ENCODE measurements around the gene SCUBE1. TPM values are rescaled to one million over a fixed set of nuclear protein-coding genes. Genes with fewer than 3 reads are reported as not detected.
A peak's percentile ranks its signal among the peaks of the same experiment; 100 is the strongest.

SCUBE1 gene
- total and polyA plus RNA-seq, 8 donors = 0.31 to 8.0 (median 1.8) TPM

DNA sequence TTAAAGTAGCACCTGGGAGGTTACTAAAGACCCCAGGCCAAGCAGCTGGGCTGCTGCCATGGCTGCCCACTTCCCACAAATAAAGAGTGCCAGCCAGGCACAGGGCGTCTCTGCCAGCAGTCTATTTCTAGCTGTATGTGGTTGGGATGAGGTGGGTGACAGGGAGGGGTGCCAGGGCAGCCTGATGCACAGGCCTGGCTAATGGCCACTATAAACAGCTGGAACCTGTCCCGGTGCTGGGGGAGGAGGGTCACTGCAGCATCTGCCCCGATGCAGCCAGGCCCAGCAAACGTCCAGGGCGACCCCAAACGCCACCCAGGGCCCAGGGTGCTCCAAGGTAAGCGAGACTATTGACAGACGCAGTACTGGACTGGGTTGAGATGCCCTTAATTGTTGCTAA is 37.4 kb downstream of the SCUBE1 start:
- intact Hi-C loops (cut with DNase I; ENCODE audit: low total_unique reads) = no loop called here
- TF ChIP-seq POLR2A (IDR thresholded peaks at IDR 0.05) = no peak
- TF ChIP-seq, protein P1, sequence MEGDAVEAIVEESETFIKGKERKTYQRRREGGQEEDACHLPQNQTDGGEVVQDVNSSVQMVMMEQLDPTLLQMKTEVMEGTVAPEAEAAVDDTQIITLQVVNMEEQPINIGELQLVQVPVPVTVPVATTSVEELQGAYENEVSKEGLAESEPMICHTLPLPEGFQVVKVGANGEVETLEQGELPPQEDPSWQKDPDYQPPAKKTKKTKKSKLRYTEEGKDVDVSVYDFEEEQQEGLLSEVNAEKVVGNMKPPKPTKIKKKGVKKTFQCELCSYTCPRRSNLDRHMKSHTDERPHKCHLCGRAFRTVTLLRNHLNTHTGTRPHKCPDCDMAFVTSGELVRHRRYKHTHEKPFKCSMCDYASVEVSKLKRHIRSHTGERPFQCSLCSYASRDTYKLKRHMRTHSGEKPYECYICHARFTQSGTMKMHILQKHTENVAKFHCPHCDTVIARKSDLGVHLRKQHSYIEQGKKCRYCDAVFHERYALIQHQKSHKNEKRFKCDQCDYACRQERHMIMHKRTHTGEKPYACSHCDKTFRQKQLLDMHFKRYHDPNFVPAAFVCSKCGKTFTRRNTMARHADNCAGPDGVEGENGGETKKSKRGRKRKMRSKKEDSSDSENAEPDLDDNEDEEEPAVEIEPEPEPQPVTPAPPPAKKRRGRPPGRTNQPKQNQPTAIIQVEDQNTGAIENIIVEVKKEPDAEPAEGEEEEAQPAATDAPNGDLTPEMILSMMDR (IDR thresholded peaks at IDR 0.05) = no peak
- WGBS, 5 donors = 46 to 62% (median 52%) methylated on average over 8 of the region's 8 CpGs

GRCh38 chr22:43304831-43305590 is 38.2 kb downstream of the SCUBE1 start:
- intact Hi-C loops (cut with DNase I; ENCODE audit: low total_unique reads) = no loop called here
- no peak overlapping the region for H3K4me3 ChIP-seq
- 72 to 81% (median 80%) methylated on average over 17 to 18 of the region's 18 CpGs for WGBS, 5 donors

More for the DNA sequence above, 37.4 kb downstream of the SCUBE1 start:
- Histone ChIP-seq H3K27me3 (no peaks in the 10 kb centered on the region), H3K36me3 (no peaks in the 10 kb centered on the region), H3K4me1 (peaks cover 0 to 48% (median 10%) of the 10 kb centered on the region in 4 donors), H3K9me3 (no peaks in the 10 kb centered on the region), H3K27ac (peak overlapping the region in 1 of 5 donors; percentile 34), H3K4me3 (no peak overlapping the region)
- no peak for DNase-seq

GRCh38 chr22:43303751-43304150 is 39.4 kb downstream of the SCUBE1 start:
- Histone ChIP-seq H3K4me3 (no peak overlapping the region), H3K36me3 (no peaks in the 10 kb centered on the region), H3K4me1 (peaks cover 0 to 48% (median 9%) of the 10 kb centered on the region in 4 donors), H3K27ac (no peak overlapping the region), H3K27me3 (no peaks in the 10 kb centered on the region), H3K9me3 (no peaks in the 10 kb centered on the region)
- 87 to 91% (median 90%) methylated on average over 11 of the region's 11 CpGs for WGBS, 5 donors
- TF ChIP-seq POLR2A (IDR thresholded peaks at IDR 0.05) = no peak
- TF ChIP-seq, protein P1 (IDR thresholded peaks at IDR 0.05) = no peak
- TF ChIP-seq POLR2AphosphoS5 (IDR thresholded peaks at IDR 0.05) = no peak
- no peak for TF ChIP-seq EP300 (IDR thresholded peaks at IDR 0.05)
- intact Hi-C loops (cut with DNase I; ENCODE audit: low total_unique reads) = no loop called here
- no peak for DNase-seq

More at GRCh38 chr22:43304831-43305590, 38.2 kb downstream of the SCUBE1 start:
- TF ChIP-seq POLR2A (IDR thresholded peaks at IDR 0.05) = no peak
- TF ChIP-seq EP300 (IDR thresholded peaks at IDR 0.05) = no peak
- Histone ChIP-seq H3K27ac (peak overlapping the region in 1 of 5 donors; percentile 34), H3K9me3 (no peaks in the 10 kb centered on the region), H3K27me3 (no peaks in the 10 kb centered on the region), H3K4me1 (peaks cover 0 to 54% (median 10%) of the 10 kb centered on the region in 4 donors), H3K36me3 (no peaks in the 10 kb centered on the region)
- DNase-seq = no peak

GRCh38 chr22:43303166-43303565 is 40.0 kb downstream of the SCUBE1 start:
- Histone ChIP-seq H3K4me1 (peaks cover 0 to 47% (median 9%) of the 10 kb centered on the region in 4 donors), H3K27ac (no peak overlapping the region), H3K27me3 (no peaks in the 10 kb centered on the region), H3K9me3 (no peaks in the 10 kb centered on the region), H3K36me3 (no peaks in the 10 kb centered on the region), H3K4me3 (no peak overlapping the region)
- intact Hi-C loops (cut with DNase I; ENCODE audit: low total_unique reads) = no loop called here
- TF ChIP-seq POLR2A (IDR thresholded peaks at IDR 0.05) = no peak
- TF ChIP-seq, protein P1 (IDR thresholded peaks at IDR 0.05) = no peak
- no peak for TF ChIP-seq POLR2AphosphoS5 (IDR thresholded peaks at IDR 0.05)
- no peak for TF ChIP-seq EP300 (IDR thresholded peaks at IDR 0.05)
- WGBS, 5 donors = 91 to 95% (median 93%) methylated on average over 8 of the region's 8 CpGs
- DNase-seq = no peak

- H3K9me3 ChIP-seq = no peaks in the 10 kb centered on the region
- DNase-seq = no peak
- H3K36me3 ChIP-seq = no peaks in the 10 kb centered on the region
- 66 to 80% (median 76%) methylated on average over 12 of the region's 12 CpGs for WGBS, 5 donors
- intact Hi-C loops (cut with DNase I; ENCODE audit: low total_unique reads) = no loop called here
- H3K27ac ChIP-seq = no peak overlapping the region
- peaks cover 0 to 47% (median 13%) of the 10 kb centered on the region in 4 donors for H3K4me1 ChIP-seq
- TF ChIP-seq, protein P1 (IDR thresholded peaks at IDR 0.05) = no peak
- TF ChIP-seq POLR2A (IDR thresholded peaks at IDR 0.05) (no peak), POLR2AphosphoS5 (IDR thresholded peaks at IDR 0.05) (no peak), EP300 (IDR thresholded peaks at IDR 0.05) (no peak)
- no peaks in the 10 kb centered on the region for H3K27me3 ChIP-seq
- no peak overlapping the region for H3K4me3 ChIP-seq
Measured at GRCh38 chr22:43302531-43303041, 40.6 kb downstream of the SCUBE1 start.
